Glutamatergic neuron (in vitro differentiated cells): ENCODE measurements around the gene TIAL1. TPM values are rescaled to one million over a fixed set of nuclear protein-coding genes. Genes with fewer than 3 reads are reported as not detected.
A peak's percentile ranks its signal among the peaks of the same experiment; 100 is the strongest.

Experiments used
- DNase-seq: peaks from one replicate; pipeline ENCODE4 v3.0.0; 2022
- H3K27ac Mint-ChIP-seq: one replicate; pipeline ENCODE4 v1.8.0; 2020; ENCODE audit warnings: mild to moderate bottlenecking, mixed read lengths, inconsistent platforms; ENCODE audit not compliant: unreplicated experiment
- H3K27me3 Mint-ChIP-seq: one replicate; pipeline ENCODE4 v1.8.0; 2020; ENCODE audit warnings: mild to moderate bottlenecking, moderate library complexity, mixed read lengths, inconsistent platforms; ENCODE audit not compliant: unreplicated experiment
- H3K36me3 Mint-ChIP-seq: one replicate; pipeline ENCODE4 v1.8.0; 2020; ENCODE audit warnings: mild to moderate bottlenecking, mixed read lengths, inconsistent platforms; ENCODE audit not compliant: unreplicated experiment
- H3K4me1 Mint-ChIP-seq: one replicate; pipeline ENCODE4 v1.8.0; 2020; ENCODE audit warnings: mild to moderate bottlenecking, low read depth, mixed read lengths, inconsistent platforms; ENCODE audit not compliant: unreplicated experiment
- H3K4me3 Mint-ChIP-seq: one replicate; pipeline ENCODE4 v1.8.0; 2020; ENCODE audit warnings: mild to moderate bottlenecking, mixed read lengths, inconsistent platforms; ENCODE audit not compliant: unreplicated experiment
- H3K9me3 Mint-ChIP-seq: one replicate; pipeline ENCODE4 v1.8.0; 2020; ENCODE audit warnings: mild to moderate bottlenecking, moderate library complexity, mixed read lengths, inconsistent platforms; ENCODE audit not compliant: unreplicated experiment
- total RNA-seq: library from RNA; stranded (reverse); fragmentation: NEBNext Ultra II Directional; extraction: Animal tissue kit (Norgen Biotek cat#: 25700); gene quantifications from one replicate; pipeline ENCODE4 v1.2.1, GENCODE V29; 2021; ENCODE audit not compliant: unreplicated experiment
- TF ChIP-seq, protein P1 (sequence below): fragments of 200-600 bp; sonication (generic); IDR thresholded peaks from one replicate; pipeline ENCODE4 v1.5.0; 2021; ENCODE audit not compliant: partially characterized antibody, unreplicated experiment

Gene TIAL1
- total RNA-seq, 1 donor from 2014 or later = 216 TPM

GRCh38 chr10:119549247-119549999 is 47.3 kb downstream of the TIAL1 start:
- Mint-ChIP-seq H3K27ac (no peak overlapping the region), H3K36me3 (peaks cover 6% of the 10 kb centered on the region), H3K27me3 (peaks cover 4% of the 10 kb centered on the region), H3K4me1 (peaks cover 7% of the 10 kb centered on the region), H3K4me3 (no peak overlapping the region), H3K9me3 (peaks cover 6% of the 10 kb centered on the region)
- no peak for DNase-seq
- TF ChIP-seq, protein P1, sequence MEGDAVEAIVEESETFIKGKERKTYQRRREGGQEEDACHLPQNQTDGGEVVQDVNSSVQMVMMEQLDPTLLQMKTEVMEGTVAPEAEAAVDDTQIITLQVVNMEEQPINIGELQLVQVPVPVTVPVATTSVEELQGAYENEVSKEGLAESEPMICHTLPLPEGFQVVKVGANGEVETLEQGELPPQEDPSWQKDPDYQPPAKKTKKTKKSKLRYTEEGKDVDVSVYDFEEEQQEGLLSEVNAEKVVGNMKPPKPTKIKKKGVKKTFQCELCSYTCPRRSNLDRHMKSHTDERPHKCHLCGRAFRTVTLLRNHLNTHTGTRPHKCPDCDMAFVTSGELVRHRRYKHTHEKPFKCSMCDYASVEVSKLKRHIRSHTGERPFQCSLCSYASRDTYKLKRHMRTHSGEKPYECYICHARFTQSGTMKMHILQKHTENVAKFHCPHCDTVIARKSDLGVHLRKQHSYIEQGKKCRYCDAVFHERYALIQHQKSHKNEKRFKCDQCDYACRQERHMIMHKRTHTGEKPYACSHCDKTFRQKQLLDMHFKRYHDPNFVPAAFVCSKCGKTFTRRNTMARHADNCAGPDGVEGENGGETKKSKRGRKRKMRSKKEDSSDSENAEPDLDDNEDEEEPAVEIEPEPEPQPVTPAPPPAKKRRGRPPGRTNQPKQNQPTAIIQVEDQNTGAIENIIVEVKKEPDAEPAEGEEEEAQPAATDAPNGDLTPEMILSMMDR = no peak

DNA sequence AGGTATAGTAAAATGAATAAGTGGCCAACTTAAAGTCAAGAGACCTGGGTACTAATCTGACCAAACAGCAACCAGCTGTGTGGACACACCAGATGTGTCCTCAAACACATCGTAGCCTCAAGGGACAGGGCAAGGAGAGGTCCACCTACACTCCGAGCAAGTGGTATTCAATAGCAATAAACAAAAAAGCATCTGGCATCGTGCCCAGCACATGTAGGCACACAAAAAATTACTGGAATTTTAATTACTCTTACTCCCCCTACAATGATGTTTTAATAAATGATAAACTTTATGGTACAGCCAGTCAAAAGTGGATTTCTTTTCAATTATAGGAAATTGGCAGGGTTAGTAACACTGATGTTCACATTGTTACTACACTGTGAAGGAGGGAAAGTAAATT is 50.8 kb downstream of the TIAL1 start:
- Mint-ChIP-seq H3K4me1 (peaks cover 20% of the 10 kb centered on the region), H3K4me3 (no peak overlapping the region), H3K9me3 (peaks cover 15% of the 10 kb centered on the region), H3K36me3 (peaks cover 14% of the 10 kb centered on the region), H3K27me3 (peaks cover 15% of the 10 kb centered on the region), H3K27ac (no peak overlapping the region)
- TF ChIP-seq, protein P1 = no peak
- no peak for DNase-seq

DNA sequence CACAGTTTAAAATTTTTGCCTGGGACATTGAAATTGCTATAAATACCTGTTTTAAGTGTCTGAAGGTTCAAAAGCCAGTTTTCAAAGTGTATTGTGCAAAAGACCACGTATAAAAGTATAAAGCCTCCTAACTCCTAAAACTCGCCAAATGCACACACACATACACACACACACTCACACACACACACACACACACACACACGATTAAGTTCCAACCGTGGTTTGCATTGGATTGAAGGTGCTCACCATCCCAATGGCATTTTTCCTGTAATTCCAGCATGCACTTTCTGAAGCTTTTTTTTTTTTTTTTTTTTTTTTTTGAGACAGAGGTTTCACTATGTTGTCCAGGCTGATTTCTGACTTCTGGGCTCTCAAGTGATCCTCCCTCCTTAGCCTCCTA is 51.5 kb downstream of the TIAL1 start:
- TF ChIP-seq, protein P1 = no peak

DNA sequence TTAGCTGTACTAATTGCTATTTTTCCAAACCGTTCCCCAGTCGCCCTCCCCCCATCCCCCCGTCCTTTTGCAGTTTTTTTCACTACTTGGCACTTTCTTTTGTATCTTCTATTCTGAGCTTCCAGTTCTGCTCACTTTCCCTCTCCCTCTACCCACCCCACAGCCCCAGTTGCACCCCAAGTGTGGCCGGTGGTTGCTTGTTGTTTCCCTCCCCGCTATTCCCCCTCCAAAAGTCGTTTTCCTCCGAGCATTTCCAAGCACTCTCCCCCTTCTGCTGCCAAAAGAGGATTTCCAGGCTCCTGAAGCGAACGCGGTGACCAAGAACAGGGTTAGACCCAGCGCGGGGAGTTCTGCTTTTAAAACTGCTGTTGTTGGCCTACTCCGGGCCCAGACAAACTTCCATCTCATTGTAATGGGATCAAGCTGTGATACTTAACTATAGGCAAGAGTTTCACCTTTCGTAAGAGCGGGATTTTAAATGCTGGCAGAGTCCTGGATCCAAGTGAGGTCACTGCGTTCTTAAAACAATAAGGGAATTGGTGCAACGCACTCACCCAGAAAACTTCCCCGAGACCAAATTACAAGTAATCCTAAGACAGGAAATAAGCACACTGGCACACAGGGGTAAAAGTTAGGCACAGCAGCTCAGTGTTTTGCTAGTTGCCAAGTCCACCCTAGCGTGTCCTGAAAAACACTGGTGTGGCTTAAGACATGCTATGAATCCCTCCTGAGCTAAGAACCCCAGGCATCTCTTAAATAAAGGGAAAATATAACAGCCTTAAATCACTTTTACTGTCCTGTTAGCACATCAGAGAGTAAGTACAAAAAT is 52.7 kb downstream of the TIAL1 start:
- peaks cover 17% of the 10 kb centered on the region for H3K27me3 Mint-ChIP-seq
- TF ChIP-seq, protein P1 = no peak
- peaks cover 31% of the 10 kb centered on the region for H3K4me1 Mint-ChIP-seq
- H3K4me3 Mint-ChIP-seq = peak overlapping the region; percentile 95
- H3K36me3 Mint-ChIP-seq = peaks cover 16% of the 10 kb centered on the region
- peaks cover 20% of the 10 kb centered on the region for H3K9me3 Mint-ChIP-seq
- H3K27ac Mint-ChIP-seq = peak overlapping the region; percentile 72
- no peak for DNase-seq

More for the DNA sequence above, 51.5 kb downstream of the TIAL1 start:
- peaks cover 18% of the 10 kb centered on the region for H3K36me3 Mint-ChIP-seq
- no peak overlapping the region for H3K27ac Mint-ChIP-seq
- no peak overlapping the region for H3K4me3 Mint-ChIP-seq
- DNase-seq = no peak
- H3K4me1 Mint-ChIP-seq = peaks cover 26% of the 10 kb centered on the region
- peaks cover 20% of the 10 kb centered on the region for H3K9me3 Mint-ChIP-seq
- H3K27me3 Mint-ChIP-seq = peaks cover 17% of the 10 kb centered on the region
